Measurements from ENCODE around the gene TUBA1C.
"Not testable (repeated sequence)": the region's sequence is repeated elsewhere in the genome, so short reads cannot be mapped to it uniquely, and the experiment has no call there.

The TUBA1C gene

DNA sequence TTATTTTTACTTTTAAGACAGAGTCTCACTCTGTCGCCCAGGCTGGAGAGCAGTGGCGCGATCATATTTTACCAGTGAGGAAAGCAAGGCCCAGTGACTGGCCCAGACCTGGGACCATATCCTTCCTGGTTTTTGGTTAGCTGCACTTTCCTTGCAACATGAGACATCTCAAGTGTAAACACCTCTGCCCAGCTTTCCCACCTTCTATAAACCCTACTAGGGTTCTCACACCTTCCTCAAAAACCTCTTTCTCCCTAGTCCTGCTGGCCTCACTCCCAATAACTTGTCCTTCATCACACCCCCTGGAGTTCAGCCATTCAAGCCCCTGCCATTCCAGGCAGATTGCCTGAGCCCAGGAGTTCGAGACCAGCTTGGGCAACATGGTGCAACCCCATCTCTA is 19.8 kb downstream of the TUBA1C start:
- DNase-seq: no peak

GRCh38 chr12:49287876-49288275 is 23.0 kb downstream of the TUBA1C start:
- no peak for DNase-seq

- peak; percentile 58 to 65 for DNase-seq
These were observed 23.6 kb downstream of the TUBA1C start for GRCh38 chr12:49288412-49288853.

DNA sequence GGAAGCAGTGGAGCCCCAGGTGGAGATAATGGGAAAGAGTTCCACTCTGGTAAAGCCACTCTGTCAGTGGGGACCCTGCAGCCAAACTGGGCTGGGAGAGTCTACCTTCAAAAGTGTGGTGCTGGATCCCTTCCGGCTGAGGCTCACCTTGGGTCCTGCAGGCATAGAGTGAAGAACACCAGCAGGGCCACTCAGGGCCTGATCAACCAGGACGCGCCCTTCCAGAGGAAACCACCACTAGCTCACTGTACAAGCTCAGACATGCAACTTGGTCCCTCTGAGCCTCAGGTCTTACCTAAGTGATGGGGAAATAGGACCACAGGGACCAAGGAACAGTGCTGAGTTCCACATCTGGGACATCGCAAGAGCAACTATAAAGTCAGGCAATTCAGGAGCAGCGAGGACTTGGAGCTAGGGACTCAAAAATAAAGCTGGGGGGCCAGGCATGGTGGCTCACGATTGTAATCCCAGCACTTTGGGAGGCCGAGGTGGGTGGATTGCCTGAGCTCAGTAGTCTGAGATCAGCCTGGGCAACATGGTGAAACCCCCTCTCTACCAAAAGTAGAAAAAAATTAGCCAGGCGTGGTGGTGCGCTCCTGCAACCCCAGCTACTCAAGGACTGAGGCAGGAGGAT is 24.2 kb downstream of the TUBA1C start:
- DNase-seq: no peak

DNA sequence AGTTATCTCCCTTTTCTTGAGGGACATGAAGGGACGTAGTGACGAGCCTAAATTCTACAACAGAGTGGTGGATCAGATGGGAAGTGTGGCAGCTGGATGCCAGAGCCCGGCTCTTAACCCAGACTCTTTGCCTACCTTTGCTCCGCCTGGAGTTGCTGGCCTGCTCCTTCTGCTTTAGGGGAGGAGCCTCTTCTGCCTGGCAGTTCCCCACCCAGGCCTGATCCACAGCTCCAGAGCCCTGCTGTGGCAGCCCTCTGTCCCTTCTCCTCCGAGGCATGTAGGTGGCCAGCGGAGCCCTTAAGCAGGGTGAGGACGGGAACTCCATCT is 27.8 kb downstream of the TUBA1C start:
- no peak for DNase-seq

GRCh38 chr12:49293056-49293956 is 28.4 kb downstream of the TUBA1C start:
- no peak for DNase-seq

- DNase-seq: no peak
These were observed 29.4 kb downstream of the TUBA1C start for GRCh38 chr12:49294086-49294803.

GRCh38 chr12:49294804-49295081 is 29.9 kb downstream of the TUBA1C start:
- DNase-seq: no peak

GRCh38 chr12:49295082-49295936 is 30.4 kb downstream of the TUBA1C start, which contains the start of gene PRPH:
Gene PRPH, plus strand, starts transcription at chr12:49295147. Its CDS starts 54 bp downstream, at chr12:49295201.
- no peak for DNase-seq

- peak; percentile 55 to 57 for DNase-seq
These were observed 31.4 kb downstream of the TUBA1C start for GRCh38 chr12:49296034-49296835.

GRCh38 chr12:49296836-49297694 is 32.2 kb downstream of the TUBA1C start:
- peak; percentile 11 to 12 for DNase-seq

GRCh38 chr12:49297695-49298060 is 32.8 kb downstream of the TUBA1C start:
- no peak for DNase-seq

DNA sequence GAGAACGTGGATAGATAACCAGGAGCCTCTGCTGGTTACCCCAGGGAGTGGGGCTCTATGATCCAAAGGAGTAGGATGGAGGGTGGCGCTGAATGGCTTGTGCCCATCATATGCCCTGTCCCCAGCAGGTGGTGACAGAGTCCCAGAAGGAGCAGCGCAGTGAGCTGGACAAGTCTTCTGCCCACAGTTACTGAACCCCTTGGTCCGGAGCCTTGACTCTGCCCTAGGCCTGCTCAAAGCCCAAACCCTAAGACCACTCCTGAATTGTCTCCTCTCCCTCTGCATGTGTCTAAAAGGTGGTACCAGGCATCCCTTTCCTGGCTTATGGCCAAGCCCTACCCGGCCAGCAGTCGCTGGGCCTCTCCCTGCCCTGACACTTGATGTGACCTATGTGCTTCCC is 33.3 kb downstream of the TUBA1C start:
- DNase-seq: no peak

GRCh38 chr12:49301760-49302159 is 36.9 kb downstream of the TUBA1C start:
- no peak for DNase-seq

- DNase-seq: no peak
These were observed 39.3 kb downstream of the TUBA1C start for GRCh38 chr12:49304161-49304560.

GRCh38 chr12:49305762-49306510 is 41.1 kb downstream of the TUBA1C start:
- DNase-seq: no peak

DNA sequence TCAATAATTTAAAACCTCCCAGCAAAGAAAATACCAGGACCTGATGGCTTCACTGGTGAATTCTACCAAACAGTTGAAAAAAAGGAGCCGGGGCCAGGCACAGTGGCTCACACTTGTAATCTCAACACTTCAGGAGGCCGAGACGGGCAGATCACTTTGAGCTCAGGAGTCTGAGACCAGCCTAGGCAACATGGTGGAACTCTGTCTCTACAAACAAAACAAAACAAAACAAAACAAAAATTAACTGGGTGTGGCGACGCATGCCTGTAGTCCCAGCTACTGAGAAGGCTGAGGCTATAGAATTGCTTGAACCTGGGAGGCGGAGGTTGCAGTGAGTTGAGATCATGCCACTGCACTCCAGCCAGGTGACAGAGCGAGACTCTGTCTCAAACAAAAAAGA is 44.5 kb downstream of the TUBA1C start:
- DNase-seq: no peak

GRCh38 chr12:49310451-49311000 is 45.6 kb downstream of the TUBA1C start:
- DNase-seq: not testable (repeated sequence)

DNA sequence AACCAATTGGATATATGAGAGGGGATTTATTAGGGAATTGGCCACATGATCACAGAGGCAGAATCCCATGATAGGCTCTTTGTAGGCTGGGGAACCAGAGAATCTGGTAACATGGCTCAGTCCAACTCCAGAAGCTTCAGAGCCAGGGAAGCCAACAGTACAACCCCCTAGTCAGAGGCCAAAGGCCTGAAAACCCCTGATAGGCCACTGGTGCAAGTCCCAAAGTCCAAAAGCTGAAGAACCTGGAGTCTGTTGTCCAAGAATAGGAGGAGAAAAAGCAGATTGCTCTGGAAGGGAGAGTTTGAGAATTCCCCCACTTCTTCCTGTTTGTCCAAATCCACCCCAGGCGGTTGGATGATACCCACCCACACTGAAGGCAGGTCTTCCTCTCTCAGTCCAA is 49.9 kb downstream of the TUBA1C start:
- DNase-seq: no peak

GRCh38 chr12:49317118-49317517 is 52.2 kb downstream of the TUBA1C start:
- not testable (repeated sequence) for DNase-seq
